PC-9 (cell line): ENCODE measurements around the gene SPRED1. TPM values are rescaled to one million over a fixed set of nuclear protein-coding genes. Genes with fewer than 3 reads are reported as not detected.

Experiments used
- BruUV-seq: library from RNA; stranded (reverse); fragments of 400-500 nt; replicated peaks from 2 replicates; lab custom pipeline; 2021; lab: Mats Ljungman, UMichigan
- CTCF ChIA-PET: fragments of 300-600 bp; sonication (Branson Sonifier 250); formaldehyde crosslinking; loops from one replicate; lab custom pipeline; 2022; ENCODE audit warnings: antibody characterized with exemption; lab: Charles Lee
- POLR2A ChIA-PET: fragments of 300-600 bp; sonication (Branson Sonifier 250); formaldehyde crosslinking; loops from one replicate; lab custom pipeline; 2022; ENCODE audit warnings: antibody characterized with exemption; ENCODE audit not compliant: unreplicated experiment; lab: Charles Lee
- DNase-seq, 2 experiments: peaks; one replicate each; pipeline versions ENCODE4 v3.0.0 to v3.0.0-alpha.2; 2015 to 2022; ENCODE audit warnings: mixed read lengths in 1 of 2
- H2AFZ ChIP-seq: fragments of 200-600 bp; sonication (generic); 2 replicates; pipeline ENCODE4 v1.8.1; 2017; ENCODE audit warnings: antibody characterized with exemption
- H3F3A ChIP-seq: fragments of 200-600 bp; sonication (generic); 2 replicates; pipeline ENCODE4 v1.8.1; 2017; ENCODE audit warnings: antibody characterized with exemption, mild to moderate bottlenecking, low read depth; ENCODE audit not compliant: insufficient read depth
- H3K27ac ChIP-seq: fragments of 200-600 bp; sonication (generic); 2 replicates; pipeline ENCODE4 v1.6.1; 2016; ENCODE audit warnings: mixed run types
- H3K27me3 ChIP-seq: fragments of 200-600 bp; sonication (generic); 2 replicates; pipeline ENCODE4 v1.6.1; 2016; ENCODE audit warnings: low read depth, mixed run types; ENCODE audit not compliant: insufficient read depth
- H3K36me3 ChIP-seq: fragments of 200-600 bp; sonication (generic); 2 replicates; pipeline ENCODE4 v1.6.1; 2016; ENCODE audit warnings: low read depth, mixed run types
- H3K4me1 ChIP-seq: fragments of 200-600 bp; sonication (generic); replicated peaks from 2 replicates; pipeline ENCODE4 v1.6.1; 2016; ENCODE audit warnings: mixed run types; ENCODE audit not compliant: insufficient read depth
- H3K4me2 ChIP-seq: fragments of 200-600 bp; sonication (generic); 2 replicates; pipeline ENCODE4 v1.6.1; 2017; ENCODE audit warnings: mixed run types
- H3K4me3 ChIP-seq: fragments of 200-600 bp; sonication (generic); 2 replicates; pipeline ENCODE4 v1.6.1; 2016; ENCODE audit warnings: mixed run types
- H3K79me2 ChIP-seq: fragments of 200-600 bp; sonication (generic); 2 replicates; pipeline ENCODE4 v1.6.1; 2017; ENCODE audit warnings: low read depth, mixed run types
- H3K9me2 ChIP-seq: fragments of 200-600 bp; sonication (generic); 2 replicates; pipeline ENCODE4 v1.8.1; 2017; ENCODE audit warnings: mild to moderate bottlenecking; ENCODE audit not compliant: insufficient read depth
- H3K9me3 ChIP-seq: fragments of 200-600 bp; sonication (generic); 2 replicates; pipeline ENCODE4 v1.8.1; 2016; ENCODE audit warnings: low read depth; ENCODE audit not compliant: insufficient read depth
- H4K20me1 ChIP-seq: fragments of 200-600 bp; sonication (generic); 2 replicates; pipeline ENCODE4 v1.8.1; 2017; ENCODE audit not compliant: insufficient read depth
- CTCF ChIP-seq: fragments of 200-600 bp; sonication (generic); conservative IDR thresholded peaks from 2 replicates; pipeline ENCODE4 v1.6.1; 2017; ENCODE audit warnings: mixed run types, antibody characterized with exemption, mild to moderate bottlenecking, moderate library complexity
- EZH2 ChIP-seq: fragments of 200-600 bp; sonication (generic); IDR thresholded peaks from 2 replicates; pipeline ENCODE4 v1.8.0; 2017; ENCODE audit warnings: antibody characterized with exemption, low read depth
- intact Hi-C: fragments of 100-400 bp; cut with micrococcal nuclease; formaldehyde crosslinking; loops from one replicate; pipeline ENCODE4 v1.10.0; 2022; ENCODE audit not compliant: unreplicated experiment
- total RNA-seq: library from RNA; stranded (reverse); gene quantifications from 2 replicates; pipeline ENCODE4 v1.2.3, GENCODE V29; 2021

SPRED1 gene
- total RNA-seq, 1 experiment from 2014 or later, result 16.5 TPM

- H3K36me3 ChIP-seq, result no peaks in the 10 kb centered on the region
- ChIA-PET POLR2A (no interaction called here), CTCF (no interaction called here)
- no peak overlapping the region for H3K27ac ChIP-seq
- no peaks in the 10 kb centered on the region; the same call in 1 of the 2 replicates for H3K4me1 ChIP-seq
- TF ChIP-seq EZH2, result no peak
- TF ChIP-seq CTCF, result no peak
- no peaks in the 10 kb centered on the region for H4K20me1 ChIP-seq
- no peaks in the 10 kb centered on the region for H3K9me2 ChIP-seq
- intact Hi-C loops, result no loop called here
- H3K9me3 ChIP-seq, result no peaks in the 10 kb centered on the region
- H3K4me3 ChIP-seq, result no peak overlapping the region
- no TSS peak for BruUV-seq
- no peaks in the 10 kb centered on the region for H3K27me3 ChIP-seq
- H2AFZ ChIP-seq, result peak overlapping the region; percentile 52; the same call in 1 of the 2 replicates
- DNase-seq, result peak in 1 of 2 experiments; percentile 51
- H3K4me2 ChIP-seq, result 0 out of 2 replicates have a peak overlapping the region, but pooled peaks have one; percentile 5
- H3K79me2 ChIP-seq, result no peaks in the 10 kb centered on the region
- H3F3A ChIP-seq, result no peaks in the 10 kb centered on the region
Measured at GRCh38 chr15:38207621-38208020, 45.0 kb upstream of the SPRED1 start.

GRCh38 chr15:38208206-38208605 lies 44.4 kb upstream of the SPRED1 start:
- no peaks in the 10 kb centered on the region for H3K27me3 ChIP-seq
- H4K20me1 ChIP-seq, result no peaks in the 10 kb centered on the region
- no peak overlapping the region for H3K27ac ChIP-seq
- no peak for DNase-seq
- no TSS peak for BruUV-seq
- H3K79me2 ChIP-seq, result no peaks in the 10 kb centered on the region
- ChIA-PET CTCF (no interaction called here), POLR2A (no interaction called here)
- no peak for TF ChIP-seq CTCF
- no peak for TF ChIP-seq EZH2
- H3K4me3 ChIP-seq, result no peak overlapping the region
- no peaks in the 10 kb centered on the region; the same call in 1 of the 2 replicates for H3K4me1 ChIP-seq
- H3K9me3 ChIP-seq, result no peaks in the 10 kb centered on the region
- no peaks in the 10 kb centered on the region for H3F3A ChIP-seq
- intact Hi-C loops, result no loop called here
- H3K9me2 ChIP-seq, result no peaks in the 10 kb centered on the region
- H3K36me3 ChIP-seq, result no peaks in the 10 kb centered on the region
- H2AFZ ChIP-seq, result no peak overlapping the region
- no peak overlapping the region for H3K4me2 ChIP-seq

- H3K27me3 ChIP-seq, result no peaks in the 10 kb centered on the region
- H3K4me1 ChIP-seq, result no peaks in the 10 kb centered on the region; the same call in 1 of the 2 replicates
- ChIA-PET POLR2A (no interaction called here), CTCF (no interaction called here)
- no peaks in the 10 kb centered on the region for H3K79me2 ChIP-seq
- no peak overlapping the region for H3K27ac ChIP-seq
- intact Hi-C loops, result no loop called here
- H3K9me2 ChIP-seq, result no peaks in the 10 kb centered on the region
- BruUV-seq, result no TSS peak
- no peaks in the 10 kb centered on the region for H3K36me3 ChIP-seq
- TF ChIP-seq CTCF (no peak), EZH2 (no peak)
- no peaks in the 10 kb centered on the region for H3K9me3 ChIP-seq
- H2AFZ ChIP-seq, result no peak overlapping the region
- H4K20me1 ChIP-seq, result no peaks in the 10 kb centered on the region
- no peak overlapping the region for H3K4me2 ChIP-seq
- H3K4me3 ChIP-seq, result no peak overlapping the region
- no peaks in the 10 kb centered on the region for H3F3A ChIP-seq
- no peak for DNase-seq
Measured at GRCh38 chr15:38208779-38209178, 43.9 kb upstream of the SPRED1 start.
